Caco-2 (cell line): ENCODE data around the gene NKX2-3. TPM values are rescaled to one million over a fixed set of nuclear protein-coding genes. Genes with fewer than 3 reads are reported as not detected.

ENCODE experiments used
- BruUV-seq: library from RNA; stranded (reverse); fragments of 400-500 nt; replicated peaks from 2 replicates; lab custom pipeline; 2021; lab: Mats Ljungman, UMichigan
- CTCF ChIA-PET: fragments of 300-600 bp; sonication (Branson Sonifier 250); formaldehyde crosslinking; loops from one replicate; lab custom pipeline; 2022; ENCODE audit warnings: antibody characterized with exemption; lab: Charles Lee
- POLR2A ChIA-PET: fragments of 300-600 bp; sonication (Branson Sonifier 250); formaldehyde crosslinking; loops from one replicate; lab custom pipeline; 2022; ENCODE audit warnings: antibody characterized with exemption; lab: Charles Lee
- DNase-seq, 2 experiments: peaks; one replicate each; pipeline versions ENCODE4 v3.0.0 to v3.0.0-alpha.2; 2020 to 2022
- H3K27me3 ChIP-seq: replicated peaks from 2 replicates; pipeline ENCODE4 v1.6.0; 2011; ENCODE audit warnings: low read length; ENCODE audit not compliant: control insufficient read depth, insufficient read depth
- H3K36me3 ChIP-seq: 2 replicates; pipeline ENCODE4 v1.5.1; 2011; ENCODE audit warnings: low read length; ENCODE audit not compliant: control insufficient read depth, insufficient read depth
- H3K4me1 ChIP-seq: fragments of 250-450 bp; sonication (Bioruptor Pico); 2 replicates; pipeline ENCODE4 v1.5.1; 2020; ENCODE audit warnings: mild to moderate bottlenecking
- H3K4me3 ChIP-seq: 2 replicates; pipeline ENCODE4 v1.5.1; 2011; ENCODE audit warnings: low read depth, mild to moderate bottlenecking, control low read depth, low read length
- H3K9me3 ChIP-seq: fragments of 250-450 bp; sonication (Bioruptor Pico); 2 replicates; pipeline ENCODE4 v1.5.1; 2020; ENCODE audit warnings: mild to moderate bottlenecking, moderate library complexity
- H3K27ac Mint-ChIP-seq: one replicate; pipeline ENCODE4 v1.8.0; 2022; ENCODE audit warnings: mixed read lengths; ENCODE audit not compliant: unreplicated experiment
- H3K27me3 Mint-ChIP-seq: one replicate; pipeline ENCODE4 v1.8.0; 2022; ENCODE audit warnings: mixed read lengths; ENCODE audit not compliant: insufficient read depth, unreplicated experiment
- H3K36me3 Mint-ChIP-seq: one replicate; pipeline ENCODE4 v1.8.0; 2022; ENCODE audit warnings: mild to moderate bottlenecking, mixed read lengths; ENCODE audit not compliant: insufficient read depth, unreplicated experiment
- H3K4me1 Mint-ChIP-seq: one replicate; pipeline ENCODE4 v1.8.0; 2022; ENCODE audit warnings: low read depth, mixed read lengths; ENCODE audit not compliant: unreplicated experiment
- H3K4me3 Mint-ChIP-seq: one replicate; pipeline ENCODE4 v1.8.0; 2022; ENCODE audit warnings: mild to moderate bottlenecking, moderate library complexity, mixed read lengths; ENCODE audit not compliant: unreplicated experiment
- H3K9me3 Mint-ChIP-seq: one replicate; pipeline ENCODE4 v1.8.0; 2022; ENCODE audit warnings: mixed read lengths; ENCODE audit not compliant: unreplicated experiment
- CTCF ChIP-seq, 2 experiments: fragments of 200-600 bp in 1 of 2; IDR thresholded peaks; 1 replicate in 1 of 2; 2 replicates in 1 of 2; pipeline versions ENCODE4 v1.5.1 to v1.8.0; 2011 to 2022; ENCODE audit warnings: antibody characterized with exemption in 1 of 2, control low read depth in 1 of 2, inconsistent platforms in 1 of 2, low read depth in 1 of 2, low read length in 1 of 2, mild to moderate bottlenecking in 1 of 2, moderate library complexity in 1 of 2; ENCODE audit not compliant: insufficient read depth in 1 of 2, severe bottlenecking in 1 of 2, unreplicated experiment in 1 of 2
- intact Hi-C: fragments of 100-400 bp; cut with micrococcal nuclease; formaldehyde crosslinking; loops from one replicate; pipeline ENCODE4 v1.10.0; 2022; ENCODE audit not compliant: unreplicated experiment
- total RNA-seq: library from RNA; stranded (reverse); gene quantifications from 2 replicates; pipeline ENCODE4 v1.2.3, GENCODE V29; 2022

NKX2-3 gene
- total RNA-seq, 1 experiment from 2014 or later = 0.43 TPM

- no peaks in the 10 kb centered on the region for H3K27me3 Mint-ChIP-seq
- CTCF ChIA-PET = interaction anchor here (0.6 kb wide), 1 partner anchor 17 kb away, joined by 4 read pairs; no protein-coding TSS in a partner anchor
- POLR2A ChIA-PET = no interaction called here
- Histone ChIP-seq H3K27me3 (no peaks in the 10 kb centered on the region), H3K4me3 (no peak overlapping the region; the same call in 1 of the 2 replicates), H3K9me3 (no peaks in the 10 kb centered on the region), H3K36me3 (no peaks in the 10 kb centered on the region), H3K4me1 (peaks cover 9% of the 10 kb centered on the region; the same call in 1 of the 2 replicates)
- no TSS peak for BruUV-seq
- no peak overlapping the region for H3K27ac Mint-ChIP-seq
- H3K9me3 Mint-ChIP-seq = no peaks in the 10 kb centered on the region
- no peak for TF ChIP-seq CTCF (IDR thresholded peaks at IDR 0.05; ENCODE audit: insufficient read depth in 1 of 2, low read depth in 1 of 2, low read length in 1 of 2, severe bottlenecking in 1 of 2, unreplicated experiment in 1 of 2)
- H3K36me3 Mint-ChIP-seq = peaks cover 4% of the 10 kb centered on the region
- intact Hi-C loops = no loop called here
- H3K4me1 Mint-ChIP-seq = peaks cover 8% of the 10 kb centered on the region
- DNase-seq = no peak
- peak overlapping the region; percentile 74 for H3K4me3 Mint-ChIP-seq
These were observed 1.0 kb downstream of the NKX2-3 start for GRCh38 chr10:99533496-99534449.

GRCh38 chr10:99534450-99534938 lies 1.8 kb downstream of the NKX2-3 start:
- H3K9me3 Mint-ChIP-seq = no peaks in the 10 kb centered on the region
- H3K27ac Mint-ChIP-seq = no peak overlapping the region
- H3K27me3 ChIP-seq = no peaks in the 10 kb centered on the region
- peak overlapping the region; percentile 70 for H3K4me3 Mint-ChIP-seq
- peaks cover 8% of the 10 kb centered on the region for H3K4me1 Mint-ChIP-seq
- H3K36me3 Mint-ChIP-seq = peaks cover 4% of the 10 kb centered on the region
- intact Hi-C loops = no loop called here
- ChIA-PET POLR2A (interaction anchor here (0.6 to 1.3 kb wide), 3 partner anchors 86 to 251 kb away, joined by 4 to 7 read pairs (median 5); partner anchors contain the start of genes GOT1 and SLC25A28), CTCF (interaction anchor here (0.6 to 1.3 kb wide), 3 partner anchors 16 to 98 kb away, joined by 4 to 10 read pairs (median 5); no protein-coding TSS in a partner anchor)
- peaks cover 8% of the 10 kb centered on the region; the same call in 1 of the 2 replicates for H3K4me1 ChIP-seq
- H3K4me3 ChIP-seq = peak overlapping the region; percentile 49
- DNase-seq = no peak
- no peaks in the 10 kb centered on the region for H3K36me3 ChIP-seq
- BruUV-seq = no TSS peak
- no peaks in the 10 kb centered on the region for H3K9me3 ChIP-seq
- no peaks in the 10 kb centered on the region for H3K27me3 Mint-ChIP-seq
- no peak for TF ChIP-seq CTCF (IDR thresholded peaks at IDR 0.05; ENCODE audit: insufficient read depth in 1 of 2, low read depth in 1 of 2, low read length in 1 of 2, severe bottlenecking in 1 of 2, unreplicated experiment in 1 of 2)
